Endothelial cell of umbilical vein (primary cell): ENCODE data around the gene BRD1. TPM values are rescaled to one million over a fixed set of nuclear protein-coding genes. Genes with fewer than 3 reads are reported as not detected.

Experiments
- BruUV-seq: library from RNA; stranded (reverse); fragments of 400-500 nt; replicated peaks from 2 replicates; lab custom pipeline; 2021; lab: Mats Ljungman, UMichigan
- CTCF ChIA-PET: fragments of 300-600, 350-600 bp; sonication (Branson Sonifier 250); formaldehyde crosslinking; loops from one replicate; lab custom pipeline; 2021; ENCODE audit warnings: antibody characterized with exemption, inconsistent platforms; lab: Charles Lee
- POLR2A ChIA-PET: fragments of 300-600, 350-600 bp; sonication (Branson Sonifier 250); formaldehyde crosslinking; loops from one replicate; lab custom pipeline; 2021; ENCODE audit warnings: antibody characterized with exemption, inconsistent platforms; lab: Charles Lee
- DNase-seq: peaks from one replicate; pipeline ENCODE4 v3.0.0-alpha.2; 2011; ENCODE audit warnings: low read depth, low spot score
- FAIRE-seq: peaks from 2 replicates; lab custom pipeline; 2011; peaks lifted over from hg19 to GRCh38; lab: Jason Lieb, UNC
- H2AFZ ChIP-seq: 2 replicates; pipeline ENCODE4 v1.6.0; 2012; ENCODE audit warnings: low read depth, low read length, control low read depth, inconsistent platforms
- H3K27ac ChIP-seq: 2 replicates; pipeline ENCODE4 v1.5.1; 2011; ENCODE audit warnings: low read depth, mild to moderate bottlenecking, control low read depth, low read length, moderate library complexity; ENCODE audit not compliant: insufficient read depth
- H3K27me3 ChIP-seq, 2 experiments: 2 replicates each; pipeline versions ENCODE4 v1.6.0 to v1.6.1; 2011; ENCODE audit warnings: low read length in 2 of 2, mixed read lengths in 1 of 2; ENCODE audit not compliant: control insufficient read depth in 2 of 2, insufficient read depth in 2 of 2
- H3K36me3 ChIP-seq, 2 experiments: 2 replicates in 1 of 2; 3 replicates in 1 of 2; pipeline ENCODE4 v1.5.1; 2011; ENCODE audit warnings: low read length in 2 of 2, mild to moderate bottlenecking in 1 of 2, moderate library complexity in 1 of 2; ENCODE audit not compliant: control insufficient read depth in 2 of 2, insufficient read depth in 2 of 2; ENCODE audit errors: extremely low read depth in 1 of 2
- H3K4me1 ChIP-seq: 3 replicates; pipeline ENCODE4 v1.5.1; 2011; ENCODE audit warnings: mild to moderate bottlenecking, low read length; ENCODE audit not compliant: control insufficient read depth, insufficient read depth; ENCODE audit errors: extremely low read depth
- H3K4me2 ChIP-seq: 2 replicates; pipeline ENCODE4 v1.6.1; 2011; ENCODE audit warnings: low read length, control low read depth, mixed read lengths; ENCODE audit not compliant: insufficient read depth
- H3K4me3 ChIP-seq, 3 experiments: fragments of 200-600 bp in 1 of 3; sonication (generic), shearing (Covaris generic) in 1 of 3; replicated peaks in 1 of 3; 2 replicates each; pipeline ENCODE4 v1.5.1; 2011 to 2016; ENCODE audit warnings: control low read depth in 3 of 3, low read length in 3 of 3, mild to moderate bottlenecking in 2 of 3, inconsistent platforms in 1 of 3, low read depth in 1 of 3, moderate library complexity in 1 of 3; ENCODE audit not compliant: insufficient read depth in 1 of 3
- H3K79me2 ChIP-seq: 2 replicates; pipeline ENCODE4 v1.6.0; 2012; ENCODE audit warnings: low read length, inconsistent platforms; ENCODE audit not compliant: control insufficient read depth, insufficient read depth
- H3K9ac ChIP-seq: replicated peaks from 2 replicates; pipeline ENCODE3; 2011; ENCODE audit warnings: low read length, control low read depth; ENCODE audit not compliant: insufficient read depth; ENCODE audit errors: extremely low read depth
- H3K9me1 ChIP-seq: replicated peaks from 3 replicates; pipeline ENCODE4 v1.6.0; 2011; ENCODE audit warnings: mild to moderate bottlenecking, low read length; ENCODE audit not compliant: control insufficient read depth, insufficient read depth; ENCODE audit errors: extremely low read depth
- H3K9me3 ChIP-seq: replicated peaks from 2 replicates; pipeline ENCODE4 v1.5.1; 2012; ENCODE audit warnings: low read length, inconsistent platforms; ENCODE audit not compliant: control insufficient read depth, insufficient read depth
- H4K20me1 ChIP-seq: replicated peaks from 2 replicates; pipeline ENCODE3; 2011; ENCODE audit warnings: mild to moderate bottlenecking, low read length; ENCODE audit not compliant: control insufficient read depth, insufficient read depth; ENCODE audit errors: extremely low read depth
- EZH2 ChIP-seq: IDR thresholded peaks from 2 replicates; pipeline ENCODE4 v1.6.1; 2012; ENCODE audit warnings: borderline replicate concordance, low read depth, mild to moderate bottlenecking, moderate library complexity, low read length, inconsistent platforms; ENCODE audit not compliant: severe bottlenecking
- FOS ChIP-seq: IDR thresholded peaks from 2 replicates; pipeline ENCODE4 v1.6.1; 2011; ENCODE audit warnings: mild to moderate bottlenecking, low read length, moderate library complexity, borderline replicate concordance; ENCODE audit not compliant: insufficient read depth
- GATA2 ChIP-seq: IDR thresholded peaks from 2 replicates; pipeline ENCODE4 v1.7.0; 2011; ENCODE audit warnings: low read depth, mild to moderate bottlenecking, moderate library complexity, mixed read lengths, low read length; ENCODE audit not compliant: insufficient read length, insufficient read depth
- JUN ChIP-seq: IDR thresholded peaks from 2 replicates; pipeline ENCODE4 v1.6.1; 2011; ENCODE audit warnings: borderline replicate concordance, low read depth; ENCODE audit not compliant: insufficient read length, insufficient read depth
- MYC ChIP-seq: IDR thresholded peaks from one replicate; pipeline ENCODE4 v1.6.1; 2011; ENCODE audit warnings: mild to moderate bottlenecking, low read depth, low read length
- POLR2A ChIP-seq: IDR thresholded peaks from 2 replicates; pipeline ENCODE4 v1.6.1; 2012; ENCODE audit warnings: low read depth, mild to moderate bottlenecking, control low read depth, low read length
- POLR2AphosphoS5 ChIP-seq: IDR thresholded peaks from 2 replicates; pipeline ENCODE4 v1.6.1; 2012; ENCODE audit warnings: low read depth, mild to moderate bottlenecking, control low read depth, low read length, moderate library complexity; ENCODE audit not compliant: insufficient read depth
- dilution Hi-C: fragments of 300-500 bp; cut with MboI; formaldehyde crosslinking; loops from one replicate; pipeline ENCODE4 v1.15.0; 2019; ENCODE audit warnings: low sequenced_read_pairs; ENCODE audit not compliant: extremely low pct_ligation_motif_present
- intact Hi-C: fragments of 100-400 bp; cut with micrococcal nuclease; formaldehyde crosslinking; loops from one replicate; pipeline ENCODE4 v1.10.0; 2022
- polyA plus RNA-seq, 4 experiments: library from polyadenylated mRNA; depleted of rRNA in 3 of 4; stranded (reverse) in 3 of 4; unstranded in 1 of 4; fragments of >200 nt; gene quantifications; 2 replicates each; pipeline versions ENCODE4 v1.2.1 to v1.2.3, GENCODE V29; 2011 to 2012; ENCODE audit warnings: missing spikeins in 1 of 4
- total RNA-seq: library from RNA; stranded (reverse); gene quantifications from 2 replicates; pipeline ENCODE4 v1.2.3, GENCODE V29; 2021
- TF ChIP-seq, protein P1 (sequence below): IDR thresholded peaks from 2 replicates; pipeline ENCODE4 v1.6.1; 2011; ENCODE audit not compliant: insufficient read depth, insufficient read length
- TF ChIP-seq, protein P2 (sequence below), 2 donors: IDR thresholded peaks; 1 replicate in 1 of 2; 2 replicates in 1 of 2; pipeline ENCODE4 v1.5.1; 2011; ENCODE audit warnings: low read length in 2 of 2, mild to moderate bottlenecking in 2 of 2, moderate library complexity in 2 of 2, control low read depth in 1 of 2, inconsistent platforms in 1 of 2, low read depth in 1 of 2; ENCODE audit not compliant: insufficient read depth in 1 of 2; ENCODE audit errors: extremely low read depth in 1 of 2

The BRD1 gene
- total and polyA plus RNA-seq, 2 donors (not counting 3 experiments of a cell fraction or from before 2014, with no cell fraction given) = 8.1 to 41.1 TPM

DNA sequence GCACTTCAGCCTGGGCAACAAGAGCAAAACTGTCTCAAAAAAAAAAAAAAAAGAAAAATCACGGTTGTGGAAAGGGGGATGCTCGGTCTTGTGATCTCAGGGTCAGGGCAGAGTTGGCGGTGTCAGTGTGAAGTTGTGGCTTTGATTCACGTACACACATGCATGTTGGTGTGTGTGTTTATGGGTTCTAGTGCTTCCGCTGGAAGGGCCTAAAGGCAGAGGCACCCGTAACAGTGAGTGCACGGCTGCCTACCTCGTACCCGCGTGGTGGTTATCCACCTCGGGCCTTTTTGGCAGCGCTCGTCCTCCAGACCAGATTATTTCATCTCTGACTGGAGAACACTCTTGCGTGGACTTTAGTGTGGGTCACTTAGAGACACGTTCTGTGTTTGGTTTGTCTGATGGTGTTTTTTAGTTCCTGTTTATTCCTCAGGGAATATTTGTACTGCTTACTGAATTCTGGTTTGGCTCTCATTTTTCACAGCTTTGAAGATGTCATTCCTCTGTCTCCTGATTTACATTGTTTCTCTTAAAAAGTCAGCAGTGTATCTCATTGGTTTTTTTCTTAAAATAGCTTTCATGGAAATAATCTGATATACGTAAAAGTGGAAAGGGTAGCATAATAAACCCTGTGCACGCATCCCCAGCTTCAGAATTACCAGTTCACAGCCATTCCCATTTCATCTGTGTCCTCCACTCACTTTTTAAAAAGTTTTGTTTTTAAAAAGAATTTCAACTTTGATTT lies 41.6 kb upstream of the BRD1 start:
- FAIRE-seq = no peak
- CTCF ChIA-PET = no interaction called here
- Histone ChIP-seq H4K20me1 (peaks cover 6% of the 10 kb centered on the region), H3K79me2 (peaks cover 96% of the 10 kb centered on the region), H3K9me1 (no peaks in the 10 kb centered on the region), H3K9me3 (no peaks in the 10 kb centered on the region), H3K9ac (no peak overlapping the region), H3K4me3 (no peak overlapping the region), H3K27me3 (no peaks in the 10 kb centered on the region), H3K27ac (no peak overlapping the region), H2AFZ (no peak overlapping the region), H3K4me2 (no peak overlapping the region), H3K4me1 (no peaks in the 10 kb centered on the region), H3K36me3 (no peaks in the 10 kb centered on the region)
- TF ChIP-seq GATA2 = no peak
- no peak for TF ChIP-seq POLR2AphosphoS5
- TF ChIP-seq POLR2A = no peak
- no peak for TF ChIP-seq EZH2
- no peak for TF ChIP-seq JUN
- TF ChIP-seq, protein P1, sequence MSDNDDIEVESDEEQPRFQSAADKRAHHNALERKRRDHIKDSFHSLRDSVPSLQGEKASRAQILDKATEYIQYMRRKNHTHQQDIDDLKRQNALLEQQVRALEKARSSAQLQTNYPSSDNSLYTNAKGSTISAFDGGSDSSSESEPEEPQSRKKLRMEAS = no peak
- no peak for TF ChIP-seq FOS
- no peak for TF ChIP-seq MYC
- TF ChIP-seq, protein P2, sequence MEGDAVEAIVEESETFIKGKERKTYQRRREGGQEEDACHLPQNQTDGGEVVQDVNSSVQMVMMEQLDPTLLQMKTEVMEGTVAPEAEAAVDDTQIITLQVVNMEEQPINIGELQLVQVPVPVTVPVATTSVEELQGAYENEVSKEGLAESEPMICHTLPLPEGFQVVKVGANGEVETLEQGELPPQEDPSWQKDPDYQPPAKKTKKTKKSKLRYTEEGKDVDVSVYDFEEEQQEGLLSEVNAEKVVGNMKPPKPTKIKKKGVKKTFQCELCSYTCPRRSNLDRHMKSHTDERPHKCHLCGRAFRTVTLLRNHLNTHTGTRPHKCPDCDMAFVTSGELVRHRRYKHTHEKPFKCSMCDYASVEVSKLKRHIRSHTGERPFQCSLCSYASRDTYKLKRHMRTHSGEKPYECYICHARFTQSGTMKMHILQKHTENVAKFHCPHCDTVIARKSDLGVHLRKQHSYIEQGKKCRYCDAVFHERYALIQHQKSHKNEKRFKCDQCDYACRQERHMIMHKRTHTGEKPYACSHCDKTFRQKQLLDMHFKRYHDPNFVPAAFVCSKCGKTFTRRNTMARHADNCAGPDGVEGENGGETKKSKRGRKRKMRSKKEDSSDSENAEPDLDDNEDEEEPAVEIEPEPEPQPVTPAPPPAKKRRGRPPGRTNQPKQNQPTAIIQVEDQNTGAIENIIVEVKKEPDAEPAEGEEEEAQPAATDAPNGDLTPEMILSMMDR (IDR thresholded peaks at IDR 0.05; ENCODE audit: extremely low read depth in 1 of 2, insufficient read depth in 1 of 2, low read depth in 1 of 2, low read length in 2 of 2) = no peak
- no peak for DNase-seq
- dilution Hi-C loops = no loop called here
- intact Hi-C loops = no loop called here
- no TSS peak for BruUV-seq
- POLR2A ChIA-PET = no interaction called here
